Measurements from ENCODE around the gene PTEN. TPM values are rescaled to one million over a fixed set of nuclear protein-coding genes. Genes with fewer than 3 reads are reported as not detected.

PTEN gene
- total RNA-seq, 1 donor from 2014 or later = 90.3 TPM

- Histone ChIP-seq H3K4me1 (ENCODE audit: insufficient read depth, low read length) (no peaks in the 10 kb centered on the region), H3K9ac (ENCODE audit: low read length) (no peak overlapping the region), H3K4me2 (ENCODE audit: low read length) (no peak overlapping the region), H3K27me3 (ENCODE audit: insufficient read depth, low read length) (no peaks in the 10 kb centered on the region), H3K4me3 (ENCODE audit: insufficient read depth, low read depth, low read length) (no peak overlapping the region), H3K27ac (ENCODE audit: low read depth, low read length) (no peak overlapping the region), H3K9me3 (ENCODE audit: insufficient read depth, low read depth, low read length) (no peaks in the 10 kb centered on the region), H3K36me3 (ENCODE audit: insufficient read depth, low read length) (no peaks in the 10 kb centered on the region), H2AFZ (ENCODE audit: low read depth, low read length) (no peak overlapping the region), H4K20me1 (ENCODE audit: insufficient read depth, low read length) (no peaks in the 10 kb centered on the region), H3K79me2 (ENCODE audit: insufficient read depth, low read length) (no peaks in the 10 kb centered on the region)
- H3K4me3 Mint-ChIP-seq (ENCODE audit: unreplicated experiment) = no peak overlapping the region
- DNase-seq (ENCODE audit: low read depth) (no peak), FAIRE-seq (no peak)
- no peaks in the 10 kb centered on the region for H3K36me3 Mint-ChIP-seq (ENCODE audit: low read depth, unreplicated experiment)
- no peaks in the 10 kb centered on the region for H3K4me1 Mint-ChIP-seq (ENCODE audit: low read depth, unreplicated experiment)
- H3K27ac Mint-ChIP-seq (ENCODE audit: unreplicated experiment) = no peak overlapping the region
- H3K9me3 Mint-ChIP-seq (ENCODE audit: unreplicated experiment) = no peaks in the 10 kb centered on the region
- H3K27me3 Mint-ChIP-seq (ENCODE audit: low read depth, unreplicated experiment) = no peaks in the 10 kb centered on the region
- TF ChIP-seq EZH2 (IDR thresholded peaks at IDR 0.05; ENCODE audit: insufficient read depth, low read length) = no peak
- TF ChIP-seq CTCF (IDR thresholded peaks at IDR 0.05; ENCODE audit: insufficient read depth, low read depth, low read length) = no peak
Measured at GRCh38 chr10:87836098-87836497, 27.3 kb upstream of the PTEN start.

GRCh38 chr10:87837445-87837844, 26.0 kb upstream of the PTEN start:
- DNase-seq (ENCODE audit: low read depth) (no peak), FAIRE-seq (no peak)
- H3K9me3 ChIP-seq (ENCODE audit: insufficient read depth, low read depth, low read length) = no peaks in the 10 kb centered on the region
- no peaks in the 10 kb centered on the region for H3K9me3 Mint-ChIP-seq (ENCODE audit: unreplicated experiment)
- no peaks in the 10 kb centered on the region for H3K27me3 Mint-ChIP-seq (ENCODE audit: low read depth, unreplicated experiment)
- no peak for TF ChIP-seq CTCF (IDR thresholded peaks at IDR 0.05; ENCODE audit: insufficient read depth, low read depth, low read length)
- no peak for TF ChIP-seq EZH2 (IDR thresholded peaks at IDR 0.05; ENCODE audit: insufficient read depth, low read length)
- no peak overlapping the region for H3K4me3 Mint-ChIP-seq (ENCODE audit: unreplicated experiment)
- no peaks in the 10 kb centered on the region for H3K27me3 ChIP-seq (ENCODE audit: insufficient read depth, low read length)
- no peak overlapping the region for H2AFZ ChIP-seq (ENCODE audit: low read depth, low read length)
- peaks cover 3% of the 10 kb centered on the region for H3K4me1 Mint-ChIP-seq (ENCODE audit: low read depth, unreplicated experiment)
- no peaks in the 10 kb centered on the region for H3K36me3 Mint-ChIP-seq (ENCODE audit: low read depth, unreplicated experiment)
- H3K4me2 ChIP-seq (ENCODE audit: low read length) = no peak overlapping the region
- no peak overlapping the region for H3K9ac ChIP-seq (ENCODE audit: low read length)
- H3K27ac Mint-ChIP-seq (ENCODE audit: unreplicated experiment) = no peak overlapping the region
- H3K27ac ChIP-seq (ENCODE audit: low read depth, low read length) = no peak overlapping the region
- no peaks in the 10 kb centered on the region for H3K36me3 ChIP-seq (ENCODE audit: insufficient read depth, low read length)
- no peaks in the 10 kb centered on the region for H3K4me1 ChIP-seq (ENCODE audit: insufficient read depth, low read length)
- H3K4me3 ChIP-seq (ENCODE audit: insufficient read depth, low read depth, low read length) = no peak overlapping the region
- H3K79me2 ChIP-seq (ENCODE audit: insufficient read depth, low read length) = no peaks in the 10 kb centered on the region
- H4K20me1 ChIP-seq (ENCODE audit: insufficient read depth, low read length) = no peaks in the 10 kb centered on the region

GRCh38 chr10:87838650-87839049, 24.8 kb upstream of the PTEN start:
- Histone ChIP-seq H3K36me3 (ENCODE audit: insufficient read depth, low read length) (no peaks in the 10 kb centered on the region), H3K79me2 (ENCODE audit: insufficient read depth, low read length) (no peaks in the 10 kb centered on the region), H3K27me3 (ENCODE audit: insufficient read depth, low read length) (no peaks in the 10 kb centered on the region), H3K4me1 (ENCODE audit: insufficient read depth, low read length) (peaks cover 6% of the 10 kb centered on the region), H3K9ac (ENCODE audit: low read length) (no peak overlapping the region), H4K20me1 (ENCODE audit: insufficient read depth, low read length) (no peaks in the 10 kb centered on the region), H2AFZ (ENCODE audit: low read depth, low read length) (no peak overlapping the region), H3K4me3 (ENCODE audit: insufficient read depth, low read depth, low read length) (no peak overlapping the region), H3K4me2 (ENCODE audit: low read length) (no peak overlapping the region), H3K27ac (ENCODE audit: low read depth, low read length) (no peak overlapping the region), H3K9me3 (ENCODE audit: insufficient read depth, low read depth, low read length) (no peaks in the 10 kb centered on the region)
- DNase-seq (ENCODE audit: low read depth) (no peak), FAIRE-seq (no peak)
- Mint-ChIP-seq H3K4me1 (ENCODE audit: low read depth, unreplicated experiment) (peaks cover 9% of the 10 kb centered on the region), H3K27me3 (ENCODE audit: low read depth, unreplicated experiment) (no peaks in the 10 kb centered on the region), H3K9me3 (ENCODE audit: unreplicated experiment) (no peaks in the 10 kb centered on the region), H3K36me3 (ENCODE audit: low read depth, unreplicated experiment) (no peaks in the 10 kb centered on the region), H3K4me3 (ENCODE audit: unreplicated experiment) (no peak overlapping the region), H3K27ac (ENCODE audit: unreplicated experiment) (no peak overlapping the region)
- TF ChIP-seq CTCF (IDR thresholded peaks at IDR 0.05; ENCODE audit: insufficient read depth, low read depth, low read length) = no peak
- TF ChIP-seq EZH2 (IDR thresholded peaks at IDR 0.05; ENCODE audit: insufficient read depth, low read length) = no peak
